A673 (cell line): ENCODE data around the gene SMIM1. TPM values are rescaled to one million over a fixed set of nuclear protein-coding genes. Genes with fewer than 3 reads are reported as not detected.

ENCODE experiments used
- BruUV-seq: library from RNA; stranded (reverse); fragments of 400-500 nt; replicated peaks from 2 replicates; lab custom pipeline; 2021; lab: Mats Ljungman, UMichigan
- CTCF ChIA-PET: fragments of 300-600 bp; sonication (Branson Sonifier 250); formaldehyde crosslinking; loops from one replicate; lab custom pipeline; 2022; ENCODE audit warnings: antibody characterized with exemption; lab: Charles Lee
- POLR2A ChIA-PET: fragments of 300-600 bp; sonication (Branson Sonifier 250); formaldehyde crosslinking; loops from one replicate; lab custom pipeline; 2022; ENCODE audit warnings: antibody characterized with exemption; ENCODE audit not compliant: low non-redundant PET; lab: Charles Lee
- DNase-seq: peaks from one replicate; pipeline ENCODE4 v3.0.0-alpha.2; 2015; ENCODE audit warnings: low spot score
- H3K27ac ChIP-seq: fragments of 200-600 bp; sonication (generic); 2 replicates; pipeline ENCODE4 v1.5.1; 2016; ENCODE audit warnings: mixed run types, low read depth, mild to moderate bottlenecking, mixed read lengths, antibody characterized with exemption, low read length; ENCODE audit not compliant: poor library complexity, severe bottlenecking
- H3K27me3 ChIP-seq: fragments of 200-600 bp; sonication (generic); replicated peaks from 2 replicates; pipeline ENCODE4 v1.6.1; 2017; ENCODE audit warnings: mixed run types, low read depth, mild to moderate bottlenecking, mixed read lengths, antibody characterized with exemption, low read length; ENCODE audit not compliant: insufficient read depth, poor library complexity
- H3K36me3 ChIP-seq: fragments of 200-600 bp; sonication (generic); 2 replicates; pipeline ENCODE4 v1.6.1; 2016; ENCODE audit warnings: mixed run types, mild to moderate bottlenecking, mixed read lengths, antibody characterized with exemption, low read length; ENCODE audit not compliant: insufficient read depth, poor library complexity, severe bottlenecking
- H3K4me1 ChIP-seq: fragments of 200-600 bp; sonication (generic); 2 replicates; pipeline ENCODE4 v1.6.1; 2017; ENCODE audit warnings: mixed run types, mild to moderate bottlenecking, mixed read lengths, antibody characterized with exemption, low read length; ENCODE audit not compliant: insufficient read depth, poor library complexity, severe bottlenecking
- H3K4me3 ChIP-seq: fragments of 200-600 bp; sonication (generic); 2 replicates; pipeline ENCODE4 v1.5.1; 2016; ENCODE audit warnings: low read depth, mixed run types, mild to moderate bottlenecking, mixed read lengths, low read length; ENCODE audit not compliant: poor library complexity, severe bottlenecking
- H3K9me3 ChIP-seq: fragments of 200-600 bp; sonication (generic); 2 replicates; pipeline ENCODE4 v1.6.1; 2016; ENCODE audit warnings: mixed run types, low read depth, mild to moderate bottlenecking, mixed read lengths, antibody characterized with exemption, low read length; ENCODE audit not compliant: poor library complexity, severe bottlenecking
- EZH2 ChIP-seq: fragments of 200-600 bp; sonication (generic); IDR thresholded peaks from 2 replicates; pipeline ENCODE4 v1.6.1; 2017; ENCODE audit warnings: borderline replicate concordance, low read depth, mild to moderate bottlenecking, mixed read lengths, antibody characterized with exemption, low read length; ENCODE audit not compliant: poor library complexity, severe bottlenecking
- intact Hi-C: fragments of 100-400 bp; cut with micrococcal nuclease; formaldehyde crosslinking; loops from one replicate; pipeline ENCODE4 v1.10.0; 2022; ENCODE audit not compliant: unreplicated experiment
- total RNA-seq: library from RNA; stranded (reverse); gene quantifications from 2 replicates; pipeline ENCODE4 v1.2.3, GENCODE V29; 2021
- TF ChIP-seq, protein P1 (sequence below): fragments of 300-800, 200-600 bp; sonication (generic); conservative IDR thresholded peaks from 2 replicates; pipeline ENCODE4 v1.5.1; 2017; ENCODE audit warnings: low read depth, mild to moderate bottlenecking, antibody characterized with exemption, low read length, moderate library complexity, mixed read lengths

The SMIM1 gene
- total RNA-seq, 1 experiment from 2014 or later, result 1.5 TPM

DNA sequence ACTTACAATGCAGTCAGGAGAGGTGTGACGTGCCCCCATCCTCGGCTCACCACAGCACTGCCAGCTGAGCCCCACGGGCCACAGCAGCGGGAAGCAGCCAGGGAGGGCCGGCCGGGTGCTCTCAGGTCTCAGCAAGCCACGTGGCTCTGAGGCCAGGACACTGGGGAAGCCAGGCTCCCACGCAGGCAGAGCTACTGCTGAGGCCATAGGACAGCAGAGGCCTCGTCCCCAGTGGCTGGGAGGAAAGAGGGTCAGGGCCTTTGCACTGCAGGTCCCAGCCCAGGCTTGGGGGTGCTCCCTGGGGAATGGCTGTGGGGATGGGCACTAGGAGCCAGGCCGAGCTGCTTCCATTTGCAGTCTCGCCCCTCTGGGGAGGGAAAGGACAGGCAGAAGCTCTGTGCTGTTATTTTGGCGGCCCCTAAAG, 18.0 kb downstream of the SMIM1 start:
- BruUV-seq, result no TSS peak
- peaks cover 13% of the 10 kb centered on the region for H3K36me3 ChIP-seq

DNA sequence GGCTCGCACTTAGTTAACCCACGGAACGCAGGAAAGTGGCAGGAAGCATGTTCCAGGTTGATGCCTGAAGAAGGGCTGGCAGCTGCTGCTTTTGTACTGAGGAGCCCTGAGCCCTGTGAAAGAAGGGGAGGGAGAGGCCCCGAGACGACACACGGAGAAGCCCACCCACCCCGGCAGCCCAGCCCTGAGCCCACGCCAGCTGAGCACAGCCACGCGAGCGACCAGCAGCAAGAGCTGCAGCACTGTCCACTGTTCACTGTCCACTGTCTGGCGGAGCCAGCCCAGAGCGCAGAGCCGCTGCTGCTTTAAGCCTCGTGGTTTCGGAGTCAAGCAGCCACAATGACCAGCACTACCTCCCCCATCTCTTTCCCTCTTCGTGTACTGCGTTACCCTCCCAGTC, 18.4 kb downstream of the SMIM1 start:
- BruUV-seq, result no TSS peak
- POLR2A ChIA-PET, result no interaction called here
- no peaks in the 10 kb centered on the region for H3K9me3 ChIP-seq
- DNase-seq, result no peak
- CTCF ChIA-PET, result interaction anchor here (0.6 kb wide), 1 partner anchor 109 kb away, joined by 4 read pairs; the partner anchor contains the start of gene C1orf174
- TF ChIP-seq, protein P1, sequence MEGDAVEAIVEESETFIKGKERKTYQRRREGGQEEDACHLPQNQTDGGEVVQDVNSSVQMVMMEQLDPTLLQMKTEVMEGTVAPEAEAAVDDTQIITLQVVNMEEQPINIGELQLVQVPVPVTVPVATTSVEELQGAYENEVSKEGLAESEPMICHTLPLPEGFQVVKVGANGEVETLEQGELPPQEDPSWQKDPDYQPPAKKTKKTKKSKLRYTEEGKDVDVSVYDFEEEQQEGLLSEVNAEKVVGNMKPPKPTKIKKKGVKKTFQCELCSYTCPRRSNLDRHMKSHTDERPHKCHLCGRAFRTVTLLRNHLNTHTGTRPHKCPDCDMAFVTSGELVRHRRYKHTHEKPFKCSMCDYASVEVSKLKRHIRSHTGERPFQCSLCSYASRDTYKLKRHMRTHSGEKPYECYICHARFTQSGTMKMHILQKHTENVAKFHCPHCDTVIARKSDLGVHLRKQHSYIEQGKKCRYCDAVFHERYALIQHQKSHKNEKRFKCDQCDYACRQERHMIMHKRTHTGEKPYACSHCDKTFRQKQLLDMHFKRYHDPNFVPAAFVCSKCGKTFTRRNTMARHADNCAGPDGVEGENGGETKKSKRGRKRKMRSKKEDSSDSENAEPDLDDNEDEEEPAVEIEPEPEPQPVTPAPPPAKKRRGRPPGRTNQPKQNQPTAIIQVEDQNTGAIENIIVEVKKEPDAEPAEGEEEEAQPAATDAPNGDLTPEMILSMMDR, result no peak
- TF ChIP-seq EZH2, result no peak
- H3K27me3 ChIP-seq, result no peaks in the 10 kb centered on the region
- intact Hi-C loops, result no loop called here
- peaks cover 13% of the 10 kb centered on the region for H3K36me3 ChIP-seq
- no peak overlapping the region for H3K4me3 ChIP-seq
- no peak overlapping the region for H3K27ac ChIP-seq
- peaks cover 16% of the 10 kb centered on the region for H3K4me1 ChIP-seq

More for the DNA sequence above, 18.0 kb downstream of the SMIM1 start:
- POLR2A ChIA-PET, result no interaction called here
- H3K27ac ChIP-seq, result no peak overlapping the region
- no peak for TF ChIP-seq EZH2
- TF ChIP-seq, protein P1, result no peak
- no peak overlapping the region for H3K4me3 ChIP-seq
- intact Hi-C loops, result no loop called here
- H3K4me1 ChIP-seq, result peaks cover 16% of the 10 kb centered on the region
- CTCF ChIA-PET, result no interaction called here
- no peaks in the 10 kb centered on the region for H3K27me3 ChIP-seq
- H3K9me3 ChIP-seq, result no peaks in the 10 kb centered on the region
- DNase-seq, result no peak

DNA sequence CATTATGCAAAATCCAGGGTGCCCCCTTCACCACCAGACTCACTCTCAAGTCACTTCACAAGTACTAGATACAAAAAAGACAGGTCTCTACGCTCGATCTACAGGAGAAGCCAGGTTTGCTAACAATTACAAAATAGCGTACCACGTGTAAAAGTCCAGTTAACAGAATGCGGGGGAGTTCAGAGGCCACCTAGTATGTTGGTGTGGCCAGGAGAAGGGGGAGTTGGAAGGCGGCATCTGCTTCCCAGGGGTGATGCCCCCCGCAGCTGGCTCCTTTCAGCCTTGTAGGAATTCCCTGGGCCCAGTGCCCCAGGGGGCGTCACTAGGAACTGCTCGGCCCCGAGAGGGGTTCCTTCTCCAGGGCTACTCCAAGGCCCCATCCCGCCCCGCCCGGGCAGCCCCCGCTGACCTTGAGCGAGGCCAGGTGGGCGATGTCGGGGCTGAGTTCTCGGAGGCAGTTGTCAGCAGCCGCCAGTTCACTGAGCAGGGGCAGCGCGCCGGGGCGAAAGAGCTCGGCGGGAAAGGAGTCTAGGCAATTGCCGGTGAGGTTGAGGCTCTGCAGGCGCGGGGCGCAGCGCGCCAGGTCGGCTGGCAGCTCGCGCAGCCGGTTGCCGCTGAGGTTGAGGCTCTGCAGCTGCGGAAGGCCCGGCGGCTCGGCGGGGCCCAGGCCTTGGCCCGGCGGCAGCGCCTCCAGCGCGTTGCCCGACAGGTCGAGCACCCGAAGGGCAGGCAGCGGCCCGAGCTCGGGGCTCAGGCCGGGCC, 23.1 kb downstream of the SMIM1 start:
- Histone ChIP-seq H3K27me3 (no peaks in the 10 kb centered on the region), H3K4me3 (peak overlapping the region; percentile 88), H3K27ac (peak overlapping the region; percentile 78), H3K4me1 (peaks cover 16% of the 10 kb centered on the region), H3K36me3 (peaks cover 3% of the 10 kb centered on the region), H3K9me3 (no peaks in the 10 kb centered on the region)
- POLR2A ChIA-PET, result no interaction called here
- no peak for TF ChIP-seq EZH2
- TF ChIP-seq, protein P1, result no peak
- intact Hi-C loops, result no loop called here
- no TSS peak for BruUV-seq
- DNase-seq, result no peak
- CTCF ChIA-PET, result no interaction called here
